ENCODE results near the gene ZNF785.

Gene ZNF785

DNA sequence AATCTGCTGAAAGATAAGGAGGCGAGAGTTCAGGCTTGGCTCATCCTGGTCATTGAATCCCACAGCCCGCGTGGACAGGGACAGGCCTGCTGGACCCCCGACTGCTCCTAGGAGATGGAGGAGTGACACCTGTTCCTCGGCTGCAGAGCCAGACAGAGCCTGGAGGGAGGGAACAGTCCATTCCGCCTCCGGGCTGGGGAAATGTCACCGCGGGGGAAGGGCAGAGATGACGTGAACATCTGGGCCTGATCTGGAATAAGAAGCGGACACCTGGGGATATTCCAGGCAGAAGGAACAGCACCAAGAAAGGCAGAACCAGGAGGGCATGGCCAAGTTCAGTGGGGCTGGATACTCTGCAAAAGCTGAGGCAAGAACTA is 52.4 kb downstream of the ZNF785 start:
- no peak for DNase-seq (ENCODE audit: low read depth in 2 of 2)
- TF ChIP-seq, protein P1, sequence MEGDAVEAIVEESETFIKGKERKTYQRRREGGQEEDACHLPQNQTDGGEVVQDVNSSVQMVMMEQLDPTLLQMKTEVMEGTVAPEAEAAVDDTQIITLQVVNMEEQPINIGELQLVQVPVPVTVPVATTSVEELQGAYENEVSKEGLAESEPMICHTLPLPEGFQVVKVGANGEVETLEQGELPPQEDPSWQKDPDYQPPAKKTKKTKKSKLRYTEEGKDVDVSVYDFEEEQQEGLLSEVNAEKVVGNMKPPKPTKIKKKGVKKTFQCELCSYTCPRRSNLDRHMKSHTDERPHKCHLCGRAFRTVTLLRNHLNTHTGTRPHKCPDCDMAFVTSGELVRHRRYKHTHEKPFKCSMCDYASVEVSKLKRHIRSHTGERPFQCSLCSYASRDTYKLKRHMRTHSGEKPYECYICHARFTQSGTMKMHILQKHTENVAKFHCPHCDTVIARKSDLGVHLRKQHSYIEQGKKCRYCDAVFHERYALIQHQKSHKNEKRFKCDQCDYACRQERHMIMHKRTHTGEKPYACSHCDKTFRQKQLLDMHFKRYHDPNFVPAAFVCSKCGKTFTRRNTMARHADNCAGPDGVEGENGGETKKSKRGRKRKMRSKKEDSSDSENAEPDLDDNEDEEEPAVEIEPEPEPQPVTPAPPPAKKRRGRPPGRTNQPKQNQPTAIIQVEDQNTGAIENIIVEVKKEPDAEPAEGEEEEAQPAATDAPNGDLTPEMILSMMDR (IDR thresholded peaks at IDR 0.05; ENCODE audit: low read depth, low read length), result no peak
- H3K4me3 ChIP-seq (replicated peaks in 1 of 2; ENCODE audit: low read depth in 2 of 2, low read length in 2 of 2), result no peak overlapping the region

DNA sequence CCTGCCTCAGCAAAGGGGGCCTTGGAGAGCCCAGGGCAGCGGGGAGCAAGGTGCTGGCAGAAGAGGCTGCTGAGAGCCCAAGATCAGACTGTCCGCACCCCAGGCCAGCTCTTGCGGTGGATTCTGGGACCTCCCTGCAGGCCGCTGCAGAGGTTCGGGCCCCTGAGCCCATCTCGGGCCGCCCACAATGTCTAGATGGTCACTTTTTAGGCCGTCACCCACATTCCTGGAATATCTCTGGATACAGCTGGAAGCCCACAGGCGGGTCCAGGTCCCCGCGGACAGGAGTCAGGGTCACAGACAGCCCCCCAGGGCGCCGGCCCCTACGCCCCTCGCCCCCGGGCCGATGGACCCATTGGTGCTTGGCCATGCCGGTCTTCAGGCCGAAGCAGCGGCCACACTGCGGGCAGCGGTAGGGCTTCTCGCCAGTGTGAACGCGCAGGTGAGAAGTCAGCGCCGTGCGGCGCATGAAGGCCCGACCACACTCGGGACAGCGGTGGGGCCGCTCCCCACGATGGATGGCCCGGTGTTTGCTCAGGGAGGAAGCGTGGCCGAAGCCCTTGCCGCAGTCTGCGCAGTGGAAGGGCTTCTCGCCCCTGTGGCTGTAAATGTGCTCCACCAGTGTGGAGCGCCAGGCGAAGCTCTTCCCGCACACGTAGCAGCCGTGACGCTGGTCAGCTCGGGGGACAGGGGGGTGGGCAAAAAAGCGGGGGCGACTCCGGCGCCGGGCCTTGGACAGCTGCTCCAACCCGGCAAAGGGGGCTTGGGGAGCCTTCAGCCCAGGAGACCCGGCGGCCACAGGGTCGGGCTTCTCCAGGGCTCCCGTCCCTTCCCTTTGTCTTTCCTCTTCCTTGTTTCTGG is 53.0 kb downstream of the ZNF785 start:
- H3K4me3 ChIP-seq (replicated peaks in 1 of 2; ENCODE audit: low read depth in 2 of 2, low read length in 2 of 2), result no peak overlapping the region
- TF ChIP-seq, protein P1 (IDR thresholded peaks at IDR 0.05; ENCODE audit: low read depth, low read length), result no peak
- no peak for DNase-seq (ENCODE audit: low read depth in 2 of 2)
